SK-N-MC (cell line): Measurements from ENCODE around the gene CARS1.

ENCODE experiments used
- EZH2 ChIP-seq: fragments of 200-600 bp; sonication (generic); IDR thresholded peaks from one replicate; pipeline ENCODE4 v1.6.1; 2017; ENCODE audit warnings: antibody characterized with exemption
- FOXP2 ChIP-seq: optimal IDR thresholded peaks from 2 replicates; pipeline ENCODE3; 2011; ENCODE audit warnings: mild to moderate bottlenecking, moderate library complexity; ENCODE audit not compliant: insufficient read depth; ENCODE audit errors: extremely low read length, control extremely low read depth
- POLR2AphosphoS5 ChIP-seq: IDR thresholded peaks from 2 replicates; pipeline ENCODE4 v1.6.1; 2012; ENCODE audit warnings: mild to moderate bottlenecking, low read depth, low read length, borderline replicate concordance

GRCh38 chr11:3093281-3094191 is 36.3 kb upstream of the CARS1 start:
- TF ChIP-seq EZH2 (no peak), POLR2AphosphoS5 (no peak), FOXP2 (no peak)
